Retinal pigment epithelial cell (primary cell): ENCODE measurements around the gene ETFA.
A peak's percentile ranks its signal among the peaks of the same experiment; 100 is the strongest.
"Not testable (repeated sequence)": the region's sequence is repeated elsewhere in the genome, so short reads cannot be mapped to it uniquely, and the experiment has no call there.

Source experiments
- DNase-seq: peaks from one replicate; pipeline ENCODE4 v3.0.0-alpha.2; 2010; ENCODE audit warnings: low read depth
- H3K4me3 ChIP-seq: 2 replicates; pipeline ENCODE4 v1.5.1; 2011; ENCODE audit warnings: mild to moderate bottlenecking, low read length, control low read depth, moderate library complexity
- TF ChIP-seq, protein P1 (sequence below): conservative IDR thresholded peaks from 2 replicates; pipeline ENCODE4 v1.5.1; 2011; ENCODE audit warnings: low read depth, low read length, control low read depth, inconsistent platforms

Gene ETFA

DNA sequence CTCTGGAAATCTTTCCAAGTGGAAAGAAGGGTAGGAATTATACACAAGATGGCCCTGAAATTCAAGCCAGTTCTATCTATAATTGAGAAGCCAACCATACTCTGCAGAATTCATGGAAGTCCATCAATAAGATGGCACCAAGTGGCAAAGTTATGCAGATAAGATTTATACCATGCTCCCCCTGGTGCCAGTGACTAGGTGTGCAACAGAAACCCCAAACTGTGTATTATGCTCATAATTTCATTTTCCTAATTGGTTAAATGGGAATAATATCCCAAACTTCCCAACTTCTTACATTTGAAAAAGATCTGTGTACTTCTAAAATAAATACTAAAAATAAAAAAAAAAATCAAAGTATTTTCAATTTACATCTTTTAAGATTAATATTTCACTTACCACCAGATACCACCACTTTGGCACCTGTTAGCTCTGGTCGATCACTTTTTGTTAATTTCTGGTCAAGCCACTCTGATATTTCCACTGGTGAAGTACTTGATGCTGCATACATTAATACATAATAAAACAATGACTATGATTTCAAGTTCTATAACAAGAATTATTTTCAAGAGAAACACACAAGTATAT, 25.9 kb downstream of the ETFA start:
- no peak for DNase-seq
- TF ChIP-seq, protein P1, sequence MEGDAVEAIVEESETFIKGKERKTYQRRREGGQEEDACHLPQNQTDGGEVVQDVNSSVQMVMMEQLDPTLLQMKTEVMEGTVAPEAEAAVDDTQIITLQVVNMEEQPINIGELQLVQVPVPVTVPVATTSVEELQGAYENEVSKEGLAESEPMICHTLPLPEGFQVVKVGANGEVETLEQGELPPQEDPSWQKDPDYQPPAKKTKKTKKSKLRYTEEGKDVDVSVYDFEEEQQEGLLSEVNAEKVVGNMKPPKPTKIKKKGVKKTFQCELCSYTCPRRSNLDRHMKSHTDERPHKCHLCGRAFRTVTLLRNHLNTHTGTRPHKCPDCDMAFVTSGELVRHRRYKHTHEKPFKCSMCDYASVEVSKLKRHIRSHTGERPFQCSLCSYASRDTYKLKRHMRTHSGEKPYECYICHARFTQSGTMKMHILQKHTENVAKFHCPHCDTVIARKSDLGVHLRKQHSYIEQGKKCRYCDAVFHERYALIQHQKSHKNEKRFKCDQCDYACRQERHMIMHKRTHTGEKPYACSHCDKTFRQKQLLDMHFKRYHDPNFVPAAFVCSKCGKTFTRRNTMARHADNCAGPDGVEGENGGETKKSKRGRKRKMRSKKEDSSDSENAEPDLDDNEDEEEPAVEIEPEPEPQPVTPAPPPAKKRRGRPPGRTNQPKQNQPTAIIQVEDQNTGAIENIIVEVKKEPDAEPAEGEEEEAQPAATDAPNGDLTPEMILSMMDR, result peak; percentile 70
- H3K4me3 ChIP-seq, result no peak overlapping the region

DNA sequence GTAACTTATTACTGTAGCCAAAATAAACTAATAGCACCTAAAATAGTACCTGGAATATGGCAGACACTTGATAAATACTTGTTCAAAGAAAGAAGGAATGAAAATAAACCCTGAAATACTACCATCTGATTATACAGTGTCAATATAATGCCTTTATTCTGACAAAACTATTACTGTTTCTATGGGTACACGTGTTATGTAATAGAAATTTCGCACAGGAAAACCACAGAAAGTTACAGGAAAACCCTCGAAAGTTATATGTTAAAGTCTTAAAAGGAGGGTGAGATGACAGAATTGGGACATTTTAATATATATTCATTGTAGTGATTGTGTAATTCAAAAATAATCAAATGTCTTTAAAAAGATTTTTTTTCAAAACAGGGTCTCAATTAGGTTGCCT, 28.8 kb downstream of the ETFA start:
- no peak for DNase-seq
- no peak overlapping the region for H3K4me3 ChIP-seq
- TF ChIP-seq, protein P1, result no peak

DNA sequence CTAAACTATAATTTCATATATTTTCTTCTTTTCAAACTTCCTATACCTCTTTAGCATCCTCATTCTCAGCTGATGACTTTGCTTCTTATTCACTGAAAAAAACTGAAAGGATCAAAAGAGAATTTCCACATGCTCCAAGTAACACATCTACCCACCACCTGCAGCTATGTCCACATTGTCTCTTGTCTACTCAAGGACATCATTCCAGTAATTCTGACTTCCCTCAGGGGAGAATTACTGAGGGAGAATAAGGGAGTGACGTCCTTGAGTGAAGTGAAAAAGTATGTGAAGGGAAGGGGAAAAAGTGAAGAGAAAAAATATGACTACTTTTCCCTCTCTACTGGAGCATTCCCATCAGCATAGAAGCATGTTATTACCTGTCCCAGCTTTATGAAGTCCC, 32.6 kb downstream of the ETFA start:
- TF ChIP-seq, protein P1, result no peak
- no peak overlapping the region for H3K4me3 ChIP-seq
- DNase-seq, result no peak

DNA sequence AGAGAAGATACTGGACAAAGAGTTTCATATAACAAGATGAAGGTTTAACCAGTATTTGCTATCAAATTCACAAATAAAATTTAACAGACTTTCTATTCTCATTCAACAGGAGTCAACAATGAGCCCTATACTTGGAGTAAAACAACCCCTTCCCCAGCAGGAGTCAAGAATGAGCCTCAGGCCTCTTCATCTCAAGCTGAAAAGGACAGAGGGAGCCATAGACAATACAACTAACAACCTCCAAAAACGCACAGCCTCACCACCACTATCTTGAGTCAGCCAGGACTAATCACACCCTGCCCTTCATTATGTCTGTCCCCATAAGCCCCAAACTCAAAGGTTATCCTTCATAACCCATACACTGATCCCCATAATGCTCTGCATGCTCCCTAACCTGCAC, 36.4 kb downstream of the ETFA start:
- TF ChIP-seq, protein P1, result no peak
- H3K4me3 ChIP-seq, result no peak overlapping the region
- no peak for DNase-seq

DNA sequence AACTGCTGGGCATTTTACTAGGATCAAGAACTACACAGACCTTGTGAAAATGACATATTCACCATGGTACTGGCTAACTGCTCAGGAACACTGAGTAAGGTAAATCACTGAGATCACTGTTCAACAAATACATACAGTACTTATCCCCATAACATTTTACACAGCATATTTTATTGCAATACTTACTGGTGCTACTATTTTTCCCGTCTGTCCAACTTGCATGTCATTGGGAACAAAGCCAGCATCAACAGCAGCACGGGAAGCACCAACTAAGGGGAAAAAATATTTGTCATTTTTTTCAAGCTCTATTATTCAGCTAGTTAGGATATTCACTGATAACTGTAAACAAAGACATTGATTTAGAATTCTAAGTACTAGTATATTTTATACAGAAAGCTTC, 37.0 kb downstream of the ETFA start:
- TF ChIP-seq, protein P1, result no peak
- H3K4me3 ChIP-seq, result no peak overlapping the region
- DNase-seq, result no peak

DNA sequence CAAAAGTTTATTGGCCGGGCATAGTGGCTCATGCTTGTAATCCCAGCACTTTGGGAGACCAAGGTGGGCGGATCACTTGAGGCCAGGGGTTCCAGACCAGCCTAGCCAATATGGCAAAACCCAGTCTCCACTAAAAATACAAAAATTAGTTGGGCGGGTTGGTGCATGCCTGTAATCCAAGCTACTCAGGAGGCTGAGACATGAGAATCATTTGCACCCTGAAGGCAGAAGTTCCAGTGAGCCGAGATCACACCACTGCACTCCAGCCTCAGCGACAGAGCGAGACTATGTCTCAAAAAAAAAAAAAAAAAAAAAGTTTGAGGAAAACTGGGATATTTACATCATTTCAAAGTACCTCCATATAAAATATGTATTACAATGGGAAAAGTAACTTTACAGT, 40.4 kb downstream of the ETFA start:
- DNase-seq, result no peak
- no peak overlapping the region for H3K4me3 ChIP-seq
- TF ChIP-seq, protein P1, result no peak

DNA sequence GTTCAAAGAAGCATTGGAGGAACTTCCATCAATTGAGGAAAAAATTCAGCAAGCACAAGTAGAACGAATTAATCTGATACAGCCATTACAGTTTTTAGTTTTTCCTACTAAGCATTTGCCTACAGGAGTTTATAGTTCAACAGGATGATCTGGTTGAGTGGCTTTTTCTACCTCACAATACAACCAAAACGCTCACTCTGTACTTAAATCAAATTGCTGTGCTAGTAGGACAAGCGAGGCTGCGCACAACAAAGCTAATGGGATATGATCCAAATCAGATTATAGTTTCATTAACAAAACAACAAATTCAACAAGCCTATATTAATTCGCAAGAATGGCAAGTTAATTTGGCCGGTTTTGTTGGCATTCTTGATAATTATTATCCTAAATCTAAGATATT, 44.2 kb downstream of the ETFA start:
- no peak for DNase-seq
- H3K4me3 ChIP-seq, result no peak overlapping the region
- TF ChIP-seq, protein P1, result no peak

DNA sequence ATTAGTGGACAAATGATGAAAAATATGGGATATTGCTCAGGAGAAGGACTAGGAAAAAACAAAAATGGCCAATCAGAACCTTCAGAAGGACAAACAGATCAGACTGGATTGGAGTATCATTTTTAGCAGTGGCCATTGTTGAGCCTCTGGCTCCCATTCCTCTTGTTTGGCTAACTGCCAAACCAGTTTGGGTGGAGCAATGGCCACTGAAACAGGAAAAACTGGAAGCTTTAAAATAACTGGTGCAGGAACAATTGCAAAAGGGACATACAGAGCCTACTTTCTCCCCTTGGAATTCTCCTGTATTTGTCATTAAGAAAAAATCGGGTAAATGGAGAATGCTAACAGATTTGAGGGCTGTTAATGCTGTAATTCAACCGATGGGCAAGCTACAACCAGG, 45.5 kb downstream of the ETFA start:
- H3K4me3 ChIP-seq, DNase-seq: not testable (repeated sequence)
